Activated CD4-positive, alpha-beta T cell treated with anti-CD3 and anti-CD28 coated beads for 1 hour (primary cell): ENCODE measurements around the gene RPF1.
A peak's percentile ranks its signal among the peaks of the same experiment; 100 is the strongest.
"Not testable (repeated sequence)": the region's sequence is repeated elsewhere in the genome, so short reads cannot be mapped to it uniquely, and the experiment has no call there.

Experiments
- DNase-seq: peaks from one replicate; pipeline ENCODE4 v3.0.0-alpha.2; 2020

Gene RPF1

GRCh38 chr1:84478876-84479868 lies at the start of gene RPF1:
TSS of gene RPF1 (plus strand) at chr1:84479266. CDS start at chr1:84479282, 16 bp downstream.
- DNase-seq, result peak; percentile 69

GRCh38 chr1:84430546-84430945 lies 48.5 kb upstream of the RPF1 start:
- DNase-seq, result no peak

GRCh38 chr1:84433258-84434080 lies 45.6 kb upstream of the RPF1 start:
- DNase-seq, result no peak

GRCh38 chr1:84434081-84434769 lies 44.8 kb upstream of the RPF1 start:
- DNase-seq, result no peak

- no peak for DNase-seq
These were observed 44.1 kb upstream of the RPF1 start for GRCh38 chr1:84434801-84435549.

GRCh38 chr1:84436876-84437655 lies 42.0 kb upstream of the RPF1 start:
- DNase-seq, result no peak

- DNase-seq, result no peak
These were observed 36.8 kb upstream of the RPF1 start for GRCh38 chr1:84442256-84442655.

- not testable (repeated sequence) for DNase-seq
These were observed 36.1 kb upstream of the RPF1 start for GRCh38 chr1:84442747-84443646.

GRCh38 chr1:84448704-84449103 lies 30.4 kb upstream of the RPF1 start:
- not testable (repeated sequence) for DNase-seq

- DNase-seq, result no peak
These were observed 28.2 kb upstream of the RPF1 start for GRCh38 chr1:84450910-84451309.

GRCh38 chr1:84452436-84452835 lies 26.6 kb upstream of the RPF1 start:
- DNase-seq, result no peak

GRCh38 chr1:84462118-84462517 lies 16.9 kb upstream of the RPF1 start:
- no peak for DNase-seq

GRCh38 chr1:84467298-84467697 lies 11.8 kb upstream of the RPF1 start:
- no peak for DNase-seq

GRCh38 chr1:84476225-84476624 lies 2.8 kb upstream of the RPF1 start:
- no peak for DNase-seq

- DNase-seq, result no peak
These were observed 932 bp downstream of the RPF1 start for GRCh38 chr1:84479998-84480397.

GRCh38 chr1:84480650-84481049 lies 1.6 kb downstream of the RPF1 start:
- no peak for DNase-seq

- no peak for DNase-seq
These were observed 2.3 kb downstream of the RPF1 start for GRCh38 chr1:84481317-84481716.

GRCh38 chr1:84488107-84488506 lies 9.0 kb downstream of the RPF1 start:
- no peak for DNase-seq

GRCh38 chr1:84489766-84490165 lies 10.7 kb downstream of the RPF1 start:
- no peak for DNase-seq

GRCh38 chr1:84492726-84493125 lies 13.7 kb downstream of the RPF1 start:
- DNase-seq, result no peak
